NCI-H1105 treated with DMSO at 0.1 percent for 48 hours (cell line): Measurements from ENCODE around the gene PLD4.
A peak's percentile ranks its signal among the peaks of the same experiment; 100 is the strongest.
"Not testable (repeated sequence)": the region's sequence is repeated elsewhere in the genome, so short reads cannot be mapped to it uniquely, and the experiment has no call there.

ENCODE experiments used
- DNase-seq: peaks from one replicate; lab custom pipeline; 2025; lab: John Stamatoyannopoulos, UW

Gene PLD4

GRCh38 chr14:104898870-104899510 lies 25.7 kb upstream of the PLD4 start:
- no peak for DNase-seq

GRCh38 chr14:104899781-104900180 lies 24.9 kb upstream of the PLD4 start:
- DNase-seq = no peak

DNA sequence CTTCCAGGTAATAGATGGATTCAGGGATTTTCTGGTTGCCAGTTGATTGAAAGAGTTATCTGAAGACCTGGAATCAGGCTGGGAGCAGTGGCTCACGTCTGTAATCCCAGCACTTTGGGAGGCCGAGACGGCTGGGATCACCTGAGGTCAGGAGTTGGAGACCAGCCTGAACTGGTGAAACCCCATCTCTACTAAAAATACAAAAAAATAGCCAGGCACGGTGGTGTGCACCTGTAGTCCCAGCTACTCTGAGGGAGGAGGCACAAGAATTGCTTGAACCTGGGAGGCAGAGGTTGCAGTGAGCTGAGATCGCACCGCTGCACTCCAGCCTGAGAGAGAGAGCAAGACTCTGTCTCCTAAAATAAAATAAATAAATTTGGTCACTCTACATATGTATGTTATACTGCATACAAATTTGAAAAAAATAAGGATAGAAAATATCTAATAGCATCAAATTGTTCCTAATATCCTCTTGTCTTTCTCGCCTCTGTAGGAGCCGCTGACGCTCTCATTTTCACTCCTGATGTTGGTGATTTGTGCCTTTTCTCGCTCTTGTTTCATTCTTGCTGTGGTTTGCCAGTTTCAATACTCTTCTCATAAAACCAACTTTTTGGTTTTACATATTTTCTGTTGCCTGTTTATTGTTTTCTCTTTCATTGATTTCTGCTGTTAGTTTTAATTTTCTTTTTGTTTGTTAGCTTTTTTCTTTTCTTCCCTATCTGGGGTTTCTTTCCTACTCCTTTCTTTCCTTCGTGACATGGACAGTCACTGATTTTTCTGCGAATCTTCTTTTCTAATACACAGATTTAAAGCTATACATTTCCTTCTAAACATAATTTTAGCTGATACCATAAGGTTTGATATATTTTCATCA lies 23.8 kb upstream of the PLD4 start:
- no peak for DNase-seq

DNA sequence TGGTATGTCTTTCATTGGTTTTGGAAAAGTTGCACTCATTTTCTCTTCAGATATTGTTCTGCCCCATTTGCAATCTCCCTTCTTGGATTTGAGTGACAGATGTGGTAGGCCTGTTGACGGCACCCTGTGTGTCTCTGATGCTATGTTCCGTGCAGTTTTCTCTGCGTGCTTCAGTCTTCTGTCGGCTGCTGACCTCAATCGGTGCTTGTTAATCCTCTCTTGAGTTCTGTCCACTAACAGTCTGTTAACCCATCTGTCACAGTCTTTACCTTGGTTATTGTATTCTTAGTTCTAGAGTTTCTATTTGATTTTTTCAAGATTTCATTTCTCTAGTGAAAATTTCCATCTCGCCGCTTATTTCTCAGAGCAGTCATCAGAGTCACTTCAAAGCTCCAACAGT lies 20.7 kb upstream of the PLD4 start:
- no peak for DNase-seq

DNA sequence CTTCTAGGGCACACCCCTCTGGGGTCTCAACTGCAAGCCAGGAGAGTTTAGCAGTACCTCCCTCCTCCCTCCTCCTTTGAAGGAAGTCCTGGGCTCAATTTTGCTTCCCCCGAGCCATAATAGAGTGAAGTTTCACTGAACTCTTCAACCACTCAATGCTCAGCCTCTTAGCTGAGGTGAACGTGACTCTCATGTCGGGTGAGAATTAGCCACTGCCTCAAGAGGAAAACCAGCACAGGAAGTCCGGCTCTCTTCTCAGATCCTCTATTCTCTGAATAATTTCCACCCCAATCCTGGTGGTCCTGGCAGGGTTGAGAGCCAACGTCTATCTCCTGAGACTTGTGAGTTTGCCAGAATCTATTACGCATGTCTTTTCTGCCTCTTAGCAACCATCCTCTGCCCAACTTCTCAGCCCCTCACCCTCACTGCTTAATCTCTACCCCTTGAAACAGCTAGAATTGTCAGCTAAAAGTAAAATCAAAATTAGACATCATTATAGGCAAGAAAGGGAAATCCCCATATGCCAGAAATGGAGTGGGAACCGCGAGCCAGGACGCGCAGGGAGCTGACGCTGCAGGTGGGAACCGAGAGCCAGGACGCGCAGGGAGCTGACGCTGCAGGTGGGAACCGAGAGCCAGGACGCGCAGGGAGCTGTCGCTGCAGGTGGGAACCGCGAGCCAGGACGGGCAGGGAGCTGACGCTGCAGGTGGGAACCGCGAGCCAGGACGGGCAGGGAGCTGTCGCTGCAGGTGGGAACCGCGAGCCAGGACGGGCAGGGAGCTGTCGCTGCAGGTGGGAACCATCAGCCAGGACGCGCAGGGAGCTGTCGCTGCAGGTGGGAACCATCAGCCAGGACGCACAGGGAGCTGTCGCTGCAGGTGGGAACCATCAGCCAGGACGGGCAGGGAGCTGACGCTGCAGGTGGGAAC lies 19.8 kb upstream of the PLD4 start:
- DNase-seq = peak; percentile 1

- not testable (repeated sequence) for DNase-seq
Measured at GRCh38 chr14:104905579-104905933, 19.1 kb upstream of the PLD4 start.

GRCh38 chr14:104908303-104908702 lies 16.4 kb upstream of the PLD4 start:
- peak; percentile 29 for DNase-seq

- DNase-seq = no peak
Measured at GRCh38 chr14:104912053-104912452, 12.6 kb upstream of the PLD4 start.

GRCh38 chr14:104913435-104913834 lies 11.2 kb upstream of the PLD4 start:
- DNase-seq = no peak

DNA sequence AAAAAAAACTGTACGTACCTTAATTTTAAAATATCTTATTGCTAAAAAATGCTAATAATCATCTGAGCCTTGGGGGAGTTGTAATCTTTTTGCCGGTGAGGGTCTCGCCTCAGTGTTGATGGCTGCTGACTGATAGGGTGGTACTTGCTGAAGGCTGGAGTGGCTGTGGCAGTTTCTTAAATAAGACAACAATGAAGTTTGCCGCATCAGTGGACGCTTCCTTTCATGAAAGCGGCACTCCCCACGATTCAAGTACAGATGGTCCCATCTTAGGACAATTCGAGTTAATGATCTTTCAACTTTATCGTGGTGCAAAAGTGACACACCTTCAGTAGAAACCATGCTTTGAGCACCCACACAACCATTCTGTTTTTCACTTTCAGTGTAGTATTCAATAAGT lies 7.6 kb upstream of the PLD4 start:
- DNase-seq = no peak

DNA sequence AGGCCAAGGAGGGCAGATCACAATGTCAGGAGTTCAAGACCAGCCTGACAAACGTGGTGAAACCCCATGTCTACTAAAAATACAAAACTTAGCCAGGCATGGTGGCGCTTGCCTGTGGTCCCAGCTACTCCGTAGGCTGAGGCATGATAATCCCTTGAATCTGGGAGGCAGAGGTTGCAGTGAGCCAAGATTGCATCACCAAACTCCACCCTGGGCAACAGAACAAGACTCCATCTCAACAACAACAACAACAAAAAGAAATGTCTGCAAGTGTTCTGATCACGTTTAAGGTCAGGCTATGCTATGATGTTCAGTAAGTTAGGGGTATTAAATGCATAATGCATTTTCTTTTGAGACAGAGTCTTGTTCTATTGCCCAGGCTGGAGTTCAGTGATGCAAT lies 6.7 kb upstream of the PLD4 start:
- no peak for DNase-seq

- not testable (repeated sequence) for DNase-seq
Measured at GRCh38 chr14:104919152-104919992, 5.3 kb upstream of the PLD4 start.

- DNase-seq = no peak
Measured at GRCh38 chr14:104919993-104920315, 4.7 kb upstream of the PLD4 start.

- no peak for DNase-seq
Measured at GRCh38 chr14:104923640-104924420, 849 bp upstream of the PLD4 start.

DNA sequence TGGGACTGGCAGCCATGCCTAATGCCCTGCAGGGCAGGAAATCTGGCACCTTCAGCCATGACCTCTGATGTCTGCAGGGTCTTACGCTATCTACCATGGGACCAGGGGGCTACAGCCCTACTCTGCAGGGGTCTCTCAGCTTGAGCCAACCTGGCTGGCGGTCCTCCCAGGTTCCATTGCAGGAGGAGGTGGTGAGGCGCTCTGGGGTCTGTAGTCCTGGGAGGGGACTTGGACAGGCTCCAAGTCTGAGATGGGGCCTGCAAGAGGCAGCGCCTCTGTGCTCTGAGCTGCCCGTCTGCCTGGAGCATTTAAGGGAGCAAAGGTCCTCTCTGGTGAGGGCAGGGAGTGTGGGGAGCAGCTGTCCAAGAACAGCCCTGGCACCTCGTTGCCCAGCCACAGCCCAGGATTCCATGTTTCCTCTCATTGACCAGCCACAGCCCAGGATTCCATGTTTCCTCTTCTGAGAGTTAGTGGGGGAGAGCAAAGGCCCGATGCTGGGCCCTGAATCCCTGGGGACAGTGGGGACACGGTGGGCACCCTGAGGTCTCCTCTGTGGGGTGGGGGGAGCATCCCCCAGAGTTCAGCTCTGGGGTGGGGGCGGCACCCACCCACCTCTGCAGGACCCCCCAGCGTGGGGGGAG lies 655 bp downstream of the PLD4 start:
- no peak for DNase-seq

DNA sequence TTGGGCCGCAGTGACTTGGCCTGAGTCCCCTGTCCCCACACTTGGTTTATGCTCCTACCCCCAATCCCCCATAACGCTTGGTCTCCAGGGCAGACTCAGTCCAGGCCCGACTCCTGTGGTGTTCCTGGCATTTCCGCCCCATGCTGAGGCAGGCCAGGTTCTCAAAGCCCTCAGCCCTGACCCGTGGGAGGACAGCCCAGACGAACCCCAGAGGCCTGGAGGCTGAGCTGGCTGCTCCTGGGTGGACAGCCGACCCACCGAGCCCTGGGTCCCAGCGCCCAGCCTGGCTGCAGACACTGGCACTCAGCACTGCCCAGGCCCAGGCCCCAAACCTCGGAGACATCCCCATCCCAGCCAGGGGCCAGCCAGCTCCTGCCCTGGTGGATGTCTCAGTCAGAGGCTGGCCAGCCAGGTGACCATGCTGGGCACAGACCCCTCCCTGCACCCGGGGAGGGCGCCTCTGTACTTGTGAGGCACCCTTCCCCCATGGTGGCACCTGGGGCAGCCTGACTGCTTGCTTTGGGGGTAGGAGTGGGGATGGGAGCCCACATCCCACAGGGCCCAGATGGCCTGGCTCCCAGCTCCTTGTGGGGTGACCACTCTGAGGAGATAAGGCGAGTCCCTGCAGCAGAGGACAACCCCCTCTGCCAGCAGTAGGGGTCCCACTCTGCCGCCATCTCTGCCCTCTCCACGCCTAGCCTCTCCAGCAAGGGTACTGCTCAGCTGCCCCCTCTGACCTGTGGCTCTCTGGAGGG lies 1.4 kb downstream of the PLD4 start:
- DNase-seq = no peak

GRCh38 chr14:104926619-104927431 lies 2.1 kb downstream of the PLD4 start:
- DNase-seq = no peak

- DNase-seq = no peak
Measured at GRCh38 chr14:104927432-104927816, 2.7 kb downstream of the PLD4 start.

GRCh38 chr14:104927901-104928300 lies 3.2 kb downstream of the PLD4 start:
- no peak for DNase-seq
